PC-9 (cell line): ENCODE data around the gene PKD2. TPM values are rescaled to one million over a fixed set of nuclear protein-coding genes. Genes with fewer than 3 reads are reported as not detected.
"Not testable (repeated sequence)": the region's sequence is repeated elsewhere in the genome, so short reads cannot be mapped to it uniquely, and the experiment has no call there.

ENCODE experiments used
- BruUV-seq: library from RNA; stranded (reverse); fragments of 400-500 nt; replicated peaks from 2 replicates; lab custom pipeline; 2021; lab: Mats Ljungman, UMichigan
- CTCF ChIA-PET: fragments of 300-600 bp; sonication (Branson Sonifier 250); formaldehyde crosslinking; loops from one replicate; lab custom pipeline; 2022; ENCODE audit warnings: antibody characterized with exemption; lab: Charles Lee
- POLR2A ChIA-PET: fragments of 300-600 bp; sonication (Branson Sonifier 250); formaldehyde crosslinking; loops from one replicate; lab custom pipeline; 2022; ENCODE audit warnings: antibody characterized with exemption; ENCODE audit not compliant: unreplicated experiment; lab: Charles Lee
- DNase-seq, 2 experiments: peaks; one replicate each; pipeline versions ENCODE4 v3.0.0 to v3.0.0-alpha.2; 2015 to 2022; ENCODE audit warnings: mixed read lengths in 1 of 2
- H2AFZ ChIP-seq: fragments of 200-600 bp; sonication (generic); 2 replicates; pipeline ENCODE4 v1.8.1; 2017; ENCODE audit warnings: antibody characterized with exemption
- H3F3A ChIP-seq: fragments of 200-600 bp; sonication (generic); 2 replicates; pipeline ENCODE4 v1.8.1; 2017; ENCODE audit warnings: antibody characterized with exemption, mild to moderate bottlenecking, low read depth; ENCODE audit not compliant: insufficient read depth
- H3K27ac ChIP-seq: fragments of 200-600 bp; sonication (generic); 2 replicates; pipeline ENCODE4 v1.6.1; 2016; ENCODE audit warnings: mixed run types
- H3K27me3 ChIP-seq: fragments of 200-600 bp; sonication (generic); 2 replicates; pipeline ENCODE4 v1.6.1; 2016; ENCODE audit warnings: low read depth, mixed run types; ENCODE audit not compliant: insufficient read depth
- H3K36me3 ChIP-seq: fragments of 200-600 bp; sonication (generic); 2 replicates; pipeline ENCODE4 v1.6.1; 2016; ENCODE audit warnings: low read depth, mixed run types
- H3K4me1 ChIP-seq: fragments of 200-600 bp; sonication (generic); replicated peaks from 2 replicates; pipeline ENCODE4 v1.6.1; 2016; ENCODE audit warnings: mixed run types; ENCODE audit not compliant: insufficient read depth
- H3K4me2 ChIP-seq: fragments of 200-600 bp; sonication (generic); 2 replicates; pipeline ENCODE4 v1.6.1; 2017; ENCODE audit warnings: mixed run types
- H3K4me3 ChIP-seq: fragments of 200-600 bp; sonication (generic); 2 replicates; pipeline ENCODE4 v1.6.1; 2016; ENCODE audit warnings: mixed run types
- H3K79me2 ChIP-seq: fragments of 200-600 bp; sonication (generic); 2 replicates; pipeline ENCODE4 v1.6.1; 2017; ENCODE audit warnings: low read depth, mixed run types
- H3K9me2 ChIP-seq: fragments of 200-600 bp; sonication (generic); 2 replicates; pipeline ENCODE4 v1.8.1; 2017; ENCODE audit warnings: mild to moderate bottlenecking; ENCODE audit not compliant: insufficient read depth
- H3K9me3 ChIP-seq: fragments of 200-600 bp; sonication (generic); 2 replicates; pipeline ENCODE4 v1.8.1; 2016; ENCODE audit warnings: low read depth; ENCODE audit not compliant: insufficient read depth
- H4K20me1 ChIP-seq: fragments of 200-600 bp; sonication (generic); 2 replicates; pipeline ENCODE4 v1.8.1; 2017; ENCODE audit not compliant: insufficient read depth
- CTCF ChIP-seq: fragments of 200-600 bp; sonication (generic); conservative IDR thresholded peaks from 2 replicates; pipeline ENCODE4 v1.6.1; 2017; ENCODE audit warnings: mixed run types, antibody characterized with exemption, mild to moderate bottlenecking, moderate library complexity
- EZH2 ChIP-seq: fragments of 200-600 bp; sonication (generic); IDR thresholded peaks from 2 replicates; pipeline ENCODE4 v1.8.0; 2017; ENCODE audit warnings: antibody characterized with exemption, low read depth
- intact Hi-C: fragments of 100-400 bp; cut with micrococcal nuclease; formaldehyde crosslinking; loops from one replicate; pipeline ENCODE4 v1.10.0; 2022; ENCODE audit not compliant: unreplicated experiment
- total RNA-seq: library from RNA; stranded (reverse); gene quantifications from 2 replicates; pipeline ENCODE4 v1.2.3, GENCODE V29; 2021

Gene PKD2
- total RNA-seq, 1 experiment from 2014 or later, result 10.2 TPM

- H3K27ac ChIP-seq, result no peak overlapping the region
- DNase-seq, result no peak
- no peaks in the 10 kb centered on the region for H4K20me1 ChIP-seq
- no peak overlapping the region for H2AFZ ChIP-seq
- H3K4me2 ChIP-seq, result no peak overlapping the region
- H3K4me1 ChIP-seq, result peaks cover 11% of the 10 kb centered on the region
- H3K9me3 ChIP-seq, result no peaks in the 10 kb centered on the region
- 0 out of 2 replicates have a peak, but pooled peaks cover 7% of the 10 kb centered on the region for H3K36me3 ChIP-seq
- ChIA-PET POLR2A (no interaction called here), CTCF (no interaction called here)
- H3F3A ChIP-seq, result peaks cover 7% of the 10 kb centered on the region; the same call in 1 of the 2 replicates
- intact Hi-C loops, result no loop called here
- H3K9me2 ChIP-seq, result no peaks in the 10 kb centered on the region
- no peak overlapping the region for H3K4me3 ChIP-seq
- H3K79me2 ChIP-seq, result 0 out of 2 replicates have a peak, but pooled peaks cover 11% of the 10 kb centered on the region
- no peaks in the 10 kb centered on the region for H3K27me3 ChIP-seq
- BruUV-seq, result no TSS peak
- TF ChIP-seq EZH2, result no peak
- no peak for TF ChIP-seq CTCF
Observed at GRCh38 chr4:88022289-88022688, 14.9 kb downstream of the PKD2 start.

GRCh38 chr4:88025868-88026661, 18.6 kb downstream of the PKD2 start:
- H3K9me3 ChIP-seq, H3K4me3 ChIP-seq, H3K36me3 ChIP-seq, DNase-seq, CTCF ChIA-PET, H3K79me2 ChIP-seq, intact Hi-C loops, H2AFZ ChIP-seq, H3K27me3 ChIP-seq, POLR2A ChIA-PET, H4K20me1 ChIP-seq, H3F3A ChIP-seq, BruUV-seq, H3K27ac ChIP-seq, H3K9me2 ChIP-seq, H3K4me2 ChIP-seq: not testable (repeated sequence)
- peaks cover 19% of the 10 kb centered on the region for H3K4me1 ChIP-seq

GRCh38 chr4:88027611-88028608, 20.5 kb downstream of the PKD2 start:
- H3K4me1 ChIP-seq, result peaks cover 19% of the 10 kb centered on the region
- POLR2A ChIA-PET, result no interaction called here
- no peaks in the 10 kb centered on the region for H3K27me3 ChIP-seq
- H3K36me3 ChIP-seq, result 0 out of 2 replicates have a peak, but pooled peaks cover 7% of the 10 kb centered on the region
- H3K4me2 ChIP-seq, result peak overlapping the region; percentile 49; the same call in 1 of the 2 replicates
- H2AFZ ChIP-seq, result no peak overlapping the region
- no peak for TF ChIP-seq CTCF
- no peak for TF ChIP-seq EZH2
- H3K4me3 ChIP-seq, result no peak overlapping the region
- H3K79me2 ChIP-seq, result no peaks in the 10 kb centered on the region
- intact Hi-C loops, result no loop called here
- peaks cover 10% of the 10 kb centered on the region; the same call in 1 of the 2 replicates for H3F3A ChIP-seq
- H4K20me1 ChIP-seq, result no peaks in the 10 kb centered on the region
- peak overlapping the region; percentile 83 for H3K27ac ChIP-seq
- CTCF ChIA-PET, result no interaction called here
- no peaks in the 10 kb centered on the region for H3K9me3 ChIP-seq
- no TSS peak for BruUV-seq
- no peaks in the 10 kb centered on the region for H3K9me2 ChIP-seq
- DNase-seq, result peak in 1 of 2 experiments; percentile 79
